ENCODE measurements around the gene NUB1.

DNA sequence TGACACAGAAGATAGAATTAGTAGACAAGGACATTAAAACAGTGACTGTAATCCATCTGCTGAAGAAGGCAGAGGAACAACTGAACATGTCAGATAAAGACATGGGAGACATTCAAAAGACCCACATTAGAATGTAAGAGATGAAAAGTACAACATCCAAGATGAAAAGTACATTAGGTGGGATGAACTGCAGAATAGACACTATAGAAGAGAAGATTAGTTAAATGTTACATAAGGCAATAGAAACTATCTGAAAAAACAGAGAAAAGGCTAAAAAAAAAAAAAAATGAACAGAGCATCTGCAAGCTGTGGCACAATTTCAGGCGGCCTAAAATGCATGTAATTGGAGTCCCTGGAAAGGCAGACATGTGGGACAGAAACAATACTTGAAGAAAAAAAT, 21.6 kb downstream of the NUB1 start:
- TF ChIP-seq, protein P1, sequence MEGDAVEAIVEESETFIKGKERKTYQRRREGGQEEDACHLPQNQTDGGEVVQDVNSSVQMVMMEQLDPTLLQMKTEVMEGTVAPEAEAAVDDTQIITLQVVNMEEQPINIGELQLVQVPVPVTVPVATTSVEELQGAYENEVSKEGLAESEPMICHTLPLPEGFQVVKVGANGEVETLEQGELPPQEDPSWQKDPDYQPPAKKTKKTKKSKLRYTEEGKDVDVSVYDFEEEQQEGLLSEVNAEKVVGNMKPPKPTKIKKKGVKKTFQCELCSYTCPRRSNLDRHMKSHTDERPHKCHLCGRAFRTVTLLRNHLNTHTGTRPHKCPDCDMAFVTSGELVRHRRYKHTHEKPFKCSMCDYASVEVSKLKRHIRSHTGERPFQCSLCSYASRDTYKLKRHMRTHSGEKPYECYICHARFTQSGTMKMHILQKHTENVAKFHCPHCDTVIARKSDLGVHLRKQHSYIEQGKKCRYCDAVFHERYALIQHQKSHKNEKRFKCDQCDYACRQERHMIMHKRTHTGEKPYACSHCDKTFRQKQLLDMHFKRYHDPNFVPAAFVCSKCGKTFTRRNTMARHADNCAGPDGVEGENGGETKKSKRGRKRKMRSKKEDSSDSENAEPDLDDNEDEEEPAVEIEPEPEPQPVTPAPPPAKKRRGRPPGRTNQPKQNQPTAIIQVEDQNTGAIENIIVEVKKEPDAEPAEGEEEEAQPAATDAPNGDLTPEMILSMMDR (IDR thresholded peaks at IDR 0.05): no peak
- TF ChIP-seq POLR2A (IDR thresholded peaks at IDR 0.05): no peak
